Raji (cell line): ENCODE results near the gene JAM2.

Source experiments
- POLR2A ChIP-seq: IDR thresholded peaks from 2 replicates; pipeline ENCODE4 v1.6.1; 2011; ENCODE audit warnings: low read depth, low read length, control low read depth; ENCODE audit not compliant: insufficient read depth

Gene JAM2

GRCh38 chr21:25688275-25689155 is 49.5 kb downstream of the JAM2 start:
- TF ChIP-seq POLR2A, result no peak

- no peak for TF ChIP-seq POLR2A
Observed at GRCh38 chr21:25689226-25689625, 50.2 kb downstream of the JAM2 start.

GRCh38 chr21:25691976-25692375 is 52.9 kb downstream of the JAM2 start:
- TF ChIP-seq POLR2A, result no peak

GRCh38 chr21:25700741-25701140 is 61.7 kb downstream of the JAM2 start:
- no peak for TF ChIP-seq POLR2A

GRCh38 chr21:25701529-25701928 is 62.5 kb downstream of the JAM2 start:
- no peak for TF ChIP-seq POLR2A

GRCh38 chr21:25708467-25709065 is 69.5 kb downstream of the JAM2 start:
- TF ChIP-seq POLR2A, result no peak

GRCh38 chr21:25709684-25710265 is 70.7 kb downstream of the JAM2 start:
- TF ChIP-seq POLR2A, result no peak

GRCh38 chr21:25710550-25710949 is 71.5 kb downstream of the JAM2 start:
- TF ChIP-seq POLR2A, result no peak

GRCh38 chr21:25717491-25718147 is 78.6 kb downstream of the JAM2 start:
- TF ChIP-seq POLR2A, result no peak

GRCh38 chr21:25721987-25722386 is 82.9 kb downstream of the JAM2 start:
- TF ChIP-seq POLR2A, result no peak

GRCh38 chr21:25722631-25723030 is 83.6 kb downstream of the JAM2 start:
- no peak for TF ChIP-seq POLR2A

GRCh38 chr21:25732091-25732760 is 93.2 kb downstream of the JAM2 start:
- no peak for TF ChIP-seq POLR2A

GRCh38 chr21:25733859-25734653 is 95.0 kb downstream of the JAM2 start:
- TF ChIP-seq POLR2A, result no peak

GRCh38 chr21:25734654-25734903 is 95.5 kb downstream of the JAM2 start:
- peak; percentile 93 for TF ChIP-seq POLR2A

GRCh38 chr21:25734904-25735645 is 96.0 kb downstream of the JAM2 start, which contains the start of the genes ATP5PF and GABPA:
ATP5PF (minus strand) TSS chr21:25734904; CDS start chr21:25729794, 5,110 bp downstream.
GABPA (plus strand) TSS chr21:25734972; CDS start chr21:25741599, 6,627 bp downstream.
- peak; percentile 63 for TF ChIP-seq POLR2A
